Dedifferentiated amniotic fluid mesenchymal stem cell (primary cell): Measurements from ENCODE around the gene PDC.
A peak's percentile ranks its signal among the peaks of the same experiment; 100 is the strongest.

Experiments
- DNase-seq: peaks from one replicate; pipeline ENCODE4 v3.0.0-alpha.2; 2016; ENCODE audit errors: extremely low spot score

Gene PDC

GRCh38 chr1:186461014-186461413 lies at the start of gene PDC:
Gene PDC (minus strand): TSS chr1:186461114. CDS start chr1:186449459, 11,655 bp downstream.
- DNase-seq: no peak

GRCh38 chr1:186503190-186503589 lies 42.3 kb upstream of the PDC start:
- DNase-seq: peak; percentile 31

GRCh38 chr1:186502087-186502486 lies 41.2 kb upstream of the PDC start:
- peak; percentile 19 for DNase-seq

- DNase-seq: no peak
Observed at GRCh38 chr1:186500804-186501203, 39.9 kb upstream of the PDC start.

GRCh38 chr1:186499571-186499970 lies 38.7 kb upstream of the PDC start:
- DNase-seq: no peak

- DNase-seq: no peak
Observed at GRCh38 chr1:186498695-186499389, 37.9 kb upstream of the PDC start.

GRCh38 chr1:186498071-186498470 lies 37.2 kb upstream of the PDC start:
- DNase-seq: no peak

- DNase-seq: no peak
Observed at GRCh38 chr1:186497651-186498050, 36.7 kb upstream of the PDC start.

GRCh38 chr1:186496171-186496851 lies 35.4 kb upstream of the PDC start:
- no peak for DNase-seq

GRCh38 chr1:186494832-186495271 lies 33.9 kb upstream of the PDC start:
- DNase-seq: no peak

- no peak for DNase-seq
Observed at GRCh38 chr1:186492531-186493291, 31.8 kb upstream of the PDC start.

GRCh38 chr1:186491336-186491735 lies 30.4 kb upstream of the PDC start:
- DNase-seq: no peak

GRCh38 chr1:186487163-186487562 lies 26.2 kb upstream of the PDC start:
- no peak for DNase-seq

GRCh38 chr1:186486061-186486460 lies 25.1 kb upstream of the PDC start:
- DNase-seq: no peak

GRCh38 chr1:186483561-186483960 lies 22.6 kb upstream of the PDC start:
- DNase-seq: no peak

GRCh38 chr1:186482661-186483255 lies 21.8 kb upstream of the PDC start:
- DNase-seq: peak; percentile 62

- no peak for DNase-seq
Observed at GRCh38 chr1:186481303-186481888, 20.5 kb upstream of the PDC start.

- no peak for DNase-seq
Observed at GRCh38 chr1:186479162-186479561, 18.2 kb upstream of the PDC start.

- no peak for DNase-seq
Observed at GRCh38 chr1:186476264-186477040, 15.5 kb upstream of the PDC start.

- no peak for DNase-seq
Observed at GRCh38 chr1:186474208-186474607, 13.3 kb upstream of the PDC start.

GRCh38 chr1:186473047-186473446 lies 12.1 kb upstream of the PDC start:
- DNase-seq: no peak
